Stimulated activated CD4-positive, alpha-beta T cell treated with anti-CD3 and anti-CD28 coated beads, Interleukin-1b, Interleukin-23, amount 100 ng/mL, for 24 hours (primary cell): Measurements from ENCODE around the gene SRPRB.

ENCODE experiments used
- DNase-seq, 4 experiments: peaks; one replicate each; pipeline ENCODE4 v3.0.0-alpha.2; 2020; ENCODE audit warnings: low read depth in 4 of 4, low spot score in 1 of 4

Gene SRPRB, protein sequence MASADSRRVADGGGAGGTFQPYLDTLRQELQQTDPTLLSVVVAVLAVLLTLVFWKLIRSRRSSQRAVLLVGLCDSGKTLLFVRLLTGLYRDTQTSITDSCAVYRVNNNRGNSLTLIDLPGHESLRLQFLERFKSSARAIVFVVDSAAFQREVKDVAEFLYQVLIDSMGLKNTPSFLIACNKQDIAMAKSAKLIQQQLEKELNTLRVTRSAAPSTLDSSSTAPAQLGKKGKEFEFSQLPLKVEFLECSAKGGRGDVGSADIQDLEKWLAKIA

GRCh38 chr3:133805702-133806475 lies at the start of gene SRPRB:
TSS of gene SRPRB (plus strand) at chr3:133805815. CDS start at chr3:133805849, 34 bp downstream.
- peak; percentile 86 to 94 (median 93) for DNase-seq

- no peak for DNase-seq
These were observed 48.6 kb upstream of the SRPRB start for GRCh38 chr3:133756716-133757694.

DNA sequence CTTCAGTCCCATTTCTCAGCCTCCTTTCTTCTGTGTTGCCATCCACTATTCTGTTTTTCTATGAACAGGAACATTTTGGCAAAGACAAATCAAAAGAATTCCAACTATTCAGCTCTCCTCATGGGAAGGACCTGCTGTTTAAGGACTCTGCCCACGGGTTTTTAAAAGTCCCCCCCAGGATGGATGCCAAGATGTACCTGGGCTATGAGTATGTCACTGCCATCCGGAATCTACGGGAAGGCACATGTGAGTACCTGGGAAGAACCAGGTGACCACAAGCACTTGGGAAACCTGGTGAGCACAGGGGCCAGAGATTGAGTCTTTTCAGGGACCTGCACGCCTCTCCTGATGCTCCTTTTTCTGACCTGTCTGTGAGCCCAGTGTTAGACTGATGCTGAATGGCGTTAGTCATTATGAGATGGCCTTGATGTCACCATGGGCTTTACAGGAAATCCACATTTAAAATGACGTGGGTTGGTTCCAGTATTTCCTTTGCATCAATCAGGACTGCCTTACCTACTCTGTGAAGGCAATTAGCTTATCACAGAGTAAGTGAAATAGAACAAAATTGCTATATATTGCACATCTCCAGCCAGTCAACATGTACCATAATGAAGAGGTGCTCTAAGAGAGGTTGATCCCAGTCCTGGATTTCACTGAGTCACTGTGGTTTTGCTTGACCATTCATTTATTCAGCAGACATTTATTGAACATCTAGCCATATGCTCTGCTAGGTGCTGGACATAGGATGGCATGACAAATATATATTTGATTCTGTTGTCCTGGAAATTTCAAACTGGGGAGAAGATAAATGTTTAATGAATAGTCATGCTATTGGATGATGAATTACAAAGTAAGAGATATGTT lies 47.7 kb upstream of the SRPRB start:
- no peak for DNase-seq

- no peak for DNase-seq
These were observed 47.1 kb upstream of the SRPRB start for GRCh38 chr3:133758568-133758928.

- no peak for DNase-seq
These were observed 46.5 kb upstream of the SRPRB start for GRCh38 chr3:133758964-133759739.

DNA sequence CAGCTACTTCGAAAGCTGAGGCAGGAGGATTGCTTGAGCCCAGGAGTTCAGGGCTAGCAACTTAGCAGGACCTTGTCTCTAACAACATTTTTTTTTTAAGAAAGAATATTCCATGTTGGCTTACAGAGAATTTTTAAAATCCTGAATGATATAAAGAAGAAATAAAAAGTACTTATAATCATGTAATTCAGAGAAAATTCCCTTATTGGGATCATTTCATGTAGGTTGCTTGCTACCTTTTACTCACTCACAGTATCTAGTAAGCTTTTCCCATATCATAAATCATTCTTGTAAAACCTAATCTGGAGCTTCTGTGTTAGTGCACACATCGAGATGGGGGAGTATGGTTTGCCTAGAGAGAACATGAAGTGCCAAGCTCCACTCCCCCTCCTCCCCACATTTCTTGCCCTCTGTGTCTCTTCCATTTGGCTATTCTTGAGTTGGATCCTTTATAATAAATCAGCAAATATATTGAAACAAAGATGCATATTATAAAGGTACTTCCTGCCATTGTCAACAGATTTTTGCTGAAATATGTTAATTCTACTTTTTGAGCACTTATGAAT lies 45.8 kb upstream of the SRPRB start:
- DNase-seq, result no peak

DNA sequence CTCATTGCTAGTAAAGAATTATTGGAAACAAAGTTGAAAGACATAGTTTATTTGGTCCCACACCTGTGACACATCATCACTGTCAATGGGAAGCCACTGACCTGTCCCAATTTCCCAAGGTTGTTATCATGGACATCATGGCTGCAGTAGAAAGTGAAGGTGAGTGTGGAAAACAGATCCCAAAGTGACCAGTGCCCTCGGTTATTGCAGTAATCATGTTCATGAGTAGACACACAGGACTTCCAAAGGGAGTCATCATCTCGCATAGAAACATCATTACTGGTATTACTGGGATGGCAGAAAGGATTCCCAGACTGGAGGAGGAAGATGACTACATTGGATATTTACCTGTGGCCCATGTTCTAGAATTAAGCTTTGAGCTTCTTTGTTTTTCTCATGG lies 44.7 kb upstream of the SRPRB start:
- no peak for DNase-seq

DNA sequence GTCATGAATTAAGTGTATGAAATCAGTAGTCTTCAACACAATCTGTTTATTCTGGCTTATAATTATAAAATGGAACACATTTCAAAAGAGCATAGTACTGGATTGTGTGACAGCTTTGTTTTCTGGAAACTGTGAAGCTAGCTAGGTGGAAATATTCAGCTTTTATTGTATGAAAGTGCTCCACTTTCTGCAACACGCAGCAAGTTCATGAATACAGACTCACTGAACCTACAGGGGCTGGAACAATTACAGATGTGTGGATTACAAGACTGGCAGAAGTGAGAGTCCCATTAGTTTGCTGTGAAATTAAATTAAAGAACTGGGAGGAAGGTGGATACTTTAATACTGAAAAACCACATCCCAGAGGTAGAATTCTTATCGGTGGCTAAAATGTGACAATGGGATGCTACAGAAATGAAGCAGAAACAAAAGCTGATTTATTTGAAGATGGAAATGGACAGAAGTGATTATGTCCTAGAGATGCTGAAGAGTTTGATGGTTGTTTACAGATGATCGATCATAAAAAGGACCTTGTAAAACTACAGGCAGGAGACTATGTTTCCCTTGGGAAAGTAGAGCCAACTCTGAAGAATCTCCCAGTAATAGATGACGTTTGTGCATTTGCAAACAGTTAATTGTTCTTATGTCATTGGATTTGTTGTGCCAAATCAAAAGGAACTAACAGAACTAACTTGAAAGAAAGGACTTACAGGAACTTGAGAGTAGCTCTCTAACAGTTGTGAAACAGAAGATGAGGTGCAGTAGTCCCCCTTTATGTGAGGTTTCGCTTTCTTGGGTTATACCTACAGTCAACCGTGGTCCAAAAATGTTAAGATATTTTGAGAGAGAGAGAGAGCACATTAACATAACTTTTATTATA lies 43.8 kb upstream of the SRPRB start:
- no peak for DNase-seq

- DNase-seq, result no peak
These were observed 43.1 kb upstream of the SRPRB start for GRCh38 chr3:133762539-133762938.

GRCh38 chr3:133763797-133764683 lies 41.6 kb upstream of the SRPRB start:
- DNase-seq, result no peak

GRCh38 chr3:133765256-133765655 lies 40.4 kb upstream of the SRPRB start:
- no peak for DNase-seq

GRCh38 chr3:133767607-133768006 lies 38.0 kb upstream of the SRPRB start:
- no peak for DNase-seq

GRCh38 chr3:133769536-133769935 lies 36.1 kb upstream of the SRPRB start:
- DNase-seq, result no peak

GRCh38 chr3:133773732-133774131 lies 31.9 kb upstream of the SRPRB start:
- no peak for DNase-seq

DNA sequence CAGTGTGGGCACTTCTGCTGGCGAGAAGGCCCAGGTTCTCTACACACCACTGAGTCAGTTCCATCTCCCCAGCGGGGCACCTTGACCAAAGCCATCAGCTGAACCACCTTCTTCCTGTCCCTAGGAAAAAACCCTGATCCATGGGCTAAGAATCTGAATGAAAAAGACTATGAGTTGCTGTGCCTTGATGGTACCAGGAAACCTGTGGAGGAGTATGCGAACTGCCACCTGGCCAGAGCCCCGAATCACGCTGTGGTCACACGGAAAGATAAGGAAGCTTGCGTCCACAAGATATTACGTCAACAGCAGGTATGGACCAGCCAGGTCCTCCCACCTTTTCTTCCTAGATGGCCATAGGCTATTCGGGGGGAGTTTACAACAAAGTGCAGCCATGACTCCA lies 30.3 kb upstream of the SRPRB start:
- no peak for DNase-seq

DNA sequence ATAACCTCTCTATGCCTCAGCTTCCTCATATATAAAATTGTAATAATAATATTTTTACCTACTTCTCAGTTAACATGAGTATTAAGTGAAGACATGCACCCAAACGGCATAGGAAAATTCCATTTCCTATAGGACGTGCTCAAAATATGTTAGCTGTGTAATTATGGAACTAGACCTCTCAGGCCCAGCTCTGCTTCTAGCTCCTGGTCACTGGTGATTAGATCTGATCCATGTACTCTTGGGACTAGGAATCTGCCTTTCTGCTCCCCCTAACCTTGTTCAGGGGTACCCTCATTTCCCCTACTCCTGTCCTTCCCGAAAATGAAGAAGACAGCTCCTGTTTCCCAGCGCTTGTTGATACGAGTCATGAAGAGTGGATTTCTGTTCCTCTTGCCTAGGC lies 29.8 kb upstream of the SRPRB start:
- DNase-seq, result no peak

DNA sequence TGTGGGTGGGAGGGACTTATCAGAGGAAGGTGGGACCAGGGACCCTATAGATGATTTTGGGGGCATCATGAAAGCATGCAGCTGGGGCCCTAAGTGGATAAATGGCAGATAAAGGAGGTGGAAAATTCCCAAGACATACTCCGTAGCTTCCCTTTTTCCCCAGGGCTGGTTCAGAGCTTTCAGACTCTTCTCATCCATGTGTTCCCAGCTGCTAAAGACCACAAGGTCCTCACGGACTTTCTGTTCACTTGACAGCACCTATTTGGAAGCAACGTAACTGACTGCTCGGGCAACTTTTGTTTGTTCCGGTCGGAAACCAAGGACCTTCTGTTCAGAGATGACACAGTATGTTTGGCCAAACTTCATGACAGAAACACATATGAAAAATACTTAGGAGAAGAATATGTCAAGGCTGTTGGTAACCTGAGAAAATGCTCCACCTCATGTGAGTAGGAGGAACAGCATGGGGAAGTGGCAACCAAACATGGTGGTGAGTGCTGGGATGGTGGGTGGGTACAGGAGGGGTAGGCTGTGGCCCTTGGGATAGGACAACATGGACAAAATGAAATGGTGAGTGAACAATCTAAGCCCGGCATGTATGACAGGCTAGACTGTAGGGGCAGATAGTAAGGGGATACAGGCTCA lies 28.7 kb upstream of the SRPRB start:
- DNase-seq, result no peak
